Measurements from ENCODE around the gene ITGAD. TPM values are rescaled to one million over a fixed set of nuclear protein-coding genes. Genes with fewer than 3 reads are reported as not detected.

ITGAD gene
- total RNA-seq, 1 experiment from 2014 or later, result not detected

DNA sequence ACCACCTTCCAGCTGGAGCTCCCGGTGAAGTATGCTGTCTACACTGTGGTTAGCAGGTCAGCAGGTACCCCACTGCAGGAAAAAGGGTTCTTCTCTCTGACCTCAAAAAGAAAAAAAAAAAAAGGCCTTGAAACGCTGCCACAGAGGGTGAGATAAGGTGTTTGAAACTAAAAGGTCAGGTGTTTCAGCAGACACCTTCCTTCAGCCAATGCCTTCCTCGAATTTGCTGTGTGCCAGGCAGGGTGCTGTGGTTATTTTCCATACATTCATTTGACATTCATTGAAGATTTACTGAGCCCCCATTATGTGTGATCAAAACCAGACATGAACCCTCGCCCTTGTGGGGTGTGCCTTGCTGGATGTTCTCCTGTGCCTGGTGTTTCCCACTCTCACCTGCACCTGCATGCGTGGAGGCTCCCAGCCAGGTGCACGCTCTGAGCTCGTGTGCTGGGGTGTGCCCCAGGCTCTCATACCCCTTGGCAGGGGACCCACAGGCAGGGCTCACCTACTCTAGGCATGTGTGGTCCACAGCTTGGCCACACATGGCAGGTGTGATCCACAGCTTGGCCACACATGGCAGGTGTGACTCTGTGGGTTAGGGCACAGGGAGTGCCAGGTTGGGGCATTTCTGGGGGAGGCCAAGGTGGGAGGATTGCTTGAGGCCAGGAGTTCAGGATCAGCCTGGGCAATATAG lies 15.8 kb upstream of the ITGAD start:
- DNase-seq (ENCODE audit: low spot score) (no peak), ATAC-seq (no peak)
- H3K27ac Mint-ChIP-seq, result no peak overlapping the region
- peaks cover 6% of the 10 kb centered on the region for H3K4me1 Mint-ChIP-seq
- peaks cover 14% of the 10 kb centered on the region for H3K9me3 Mint-ChIP-seq
- TF ChIP-seq CREM (CRISPR knock-in tag; IDR thresholded peaks at IDR 0.05) (no peak), ZNF232 (CRISPR knock-in tag; IDR thresholded peaks at IDR 0.05) (no peak), MYBL2 (CRISPR knock-in tag; IDR thresholded peaks at IDR 0.05) (no peak), ZNF121 (CRISPR knock-in tag; IDR thresholded peaks at IDR 0.05) (no peak), HMGA2 (CRISPR knock-in tag; IDR thresholded peaks at IDR 0.05) (no peak), HMGXB4 (CRISPR knock-in tag; IDR thresholded peaks at IDR 0.05) (no peak), PREB (CRISPR knock-in tag; IDR thresholded peaks at IDR 0.05; ENCODE audit: borderline replicate concordance) (no peak), RORB (CRISPR knock-in tag; IDR thresholded peaks at IDR 0.05) (no peak), JUN (CRISPR knock-in tag; IDR thresholded peaks at IDR 0.05) (no peak), ATF1 (CRISPR knock-in tag; IDR thresholded peaks at IDR 0.05) (no peak), GRHL2 (CRISPR knock-in tag; IDR thresholded peaks at IDR 0.05; ENCODE audit: insufficient replicate concordance, severe bottlenecking) (no peak), ZNF138 (CRISPR knock-in tag; conservative IDR thresholded peaks at IDR 0.05) (no peak)
- TF ChIP-seq, protein P1, sequence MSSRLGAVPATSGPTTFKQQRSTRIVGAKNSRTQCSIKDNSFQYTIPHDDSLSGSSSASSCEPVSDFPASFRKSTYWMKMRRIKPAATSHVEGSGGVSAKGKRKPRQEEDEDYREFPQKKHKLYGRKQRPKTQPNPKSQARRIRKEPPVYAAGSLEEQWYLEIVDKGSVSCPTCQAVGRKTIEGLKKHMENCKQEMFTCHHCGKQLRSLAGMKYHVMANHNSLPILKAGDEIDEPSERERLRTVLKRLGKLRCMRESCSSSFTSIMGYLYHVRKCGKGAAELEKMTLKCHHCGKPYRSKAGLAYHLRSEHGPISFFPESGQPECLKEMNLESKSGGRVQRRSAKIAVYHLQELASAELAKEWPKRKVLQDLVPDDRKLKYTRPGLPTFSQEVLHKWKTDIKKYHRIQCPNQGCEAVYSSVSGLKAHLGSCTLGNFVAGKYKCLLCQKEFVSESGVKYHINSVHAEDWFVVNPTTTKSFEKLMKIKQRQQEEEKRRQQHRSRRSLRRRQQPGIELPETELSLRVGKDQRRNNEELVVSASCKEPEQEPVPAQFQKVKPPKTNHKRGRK (CRISPR knock-in tag; IDR thresholded peaks at IDR 0.05; ENCODE audit: borderline replicate concordance), result no peak
- TF ChIP-seq, protein P2, sequence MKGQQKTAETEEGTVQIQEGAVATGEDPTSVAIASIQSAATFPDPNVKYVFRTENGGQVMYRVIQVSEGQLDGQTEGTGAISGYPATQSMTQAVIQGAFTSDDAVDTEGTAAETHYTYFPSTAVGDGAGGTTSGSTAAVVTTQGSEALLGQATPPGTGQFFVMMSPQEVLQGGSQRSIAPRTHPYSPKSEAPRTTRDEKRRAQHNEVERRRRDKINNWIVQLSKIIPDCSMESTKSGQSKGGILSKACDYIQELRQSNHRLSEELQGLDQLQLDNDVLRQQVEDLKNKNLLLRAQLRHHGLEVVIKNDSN (CRISPR knock-in tag; IDR thresholded peaks at IDR 0.05), result no peak
- TF ChIP-seq, protein P3, sequence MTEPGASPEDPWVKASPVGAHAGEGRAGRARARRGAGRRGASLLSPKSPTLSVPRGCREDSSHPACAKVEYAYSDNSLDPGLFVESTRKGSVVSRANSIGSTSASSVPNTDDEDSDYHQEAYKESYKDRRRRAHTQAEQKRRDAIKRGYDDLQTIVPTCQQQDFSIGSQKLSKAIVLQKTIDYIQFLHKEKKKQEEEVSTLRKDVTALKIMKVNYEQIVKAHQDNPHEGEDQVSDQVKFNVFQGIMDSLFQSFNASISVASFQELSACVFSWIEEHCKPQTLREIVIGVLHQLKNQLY (CRISPR knock-in tag; IDR thresholded peaks at IDR 0.05), result no peak
- TF ChIP-seq, protein P4, sequence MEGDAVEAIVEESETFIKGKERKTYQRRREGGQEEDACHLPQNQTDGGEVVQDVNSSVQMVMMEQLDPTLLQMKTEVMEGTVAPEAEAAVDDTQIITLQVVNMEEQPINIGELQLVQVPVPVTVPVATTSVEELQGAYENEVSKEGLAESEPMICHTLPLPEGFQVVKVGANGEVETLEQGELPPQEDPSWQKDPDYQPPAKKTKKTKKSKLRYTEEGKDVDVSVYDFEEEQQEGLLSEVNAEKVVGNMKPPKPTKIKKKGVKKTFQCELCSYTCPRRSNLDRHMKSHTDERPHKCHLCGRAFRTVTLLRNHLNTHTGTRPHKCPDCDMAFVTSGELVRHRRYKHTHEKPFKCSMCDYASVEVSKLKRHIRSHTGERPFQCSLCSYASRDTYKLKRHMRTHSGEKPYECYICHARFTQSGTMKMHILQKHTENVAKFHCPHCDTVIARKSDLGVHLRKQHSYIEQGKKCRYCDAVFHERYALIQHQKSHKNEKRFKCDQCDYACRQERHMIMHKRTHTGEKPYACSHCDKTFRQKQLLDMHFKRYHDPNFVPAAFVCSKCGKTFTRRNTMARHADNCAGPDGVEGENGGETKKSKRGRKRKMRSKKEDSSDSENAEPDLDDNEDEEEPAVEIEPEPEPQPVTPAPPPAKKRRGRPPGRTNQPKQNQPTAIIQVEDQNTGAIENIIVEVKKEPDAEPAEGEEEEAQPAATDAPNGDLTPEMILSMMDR (IDR thresholded peaks at IDR 0.05), result no peak
- H3K4me3 Mint-ChIP-seq, result no peak overlapping the region
- peaks cover 14% of the 10 kb centered on the region for H3K27me3 Mint-ChIP-seq (ENCODE audit: low read depth)
- H3K36me3 Mint-ChIP-seq, result no peaks in the 10 kb centered on the region
- POLR2A ChIA-PET, result no interaction called here
- CTCF ChIA-PET, result interaction anchor here (0.6 to 2.0 kb wide), 3 partner anchors 8 to 120 kb away, joined by 3 to 6 read pairs (median 4); no protein-coding TSS in a partner anchor

DNA sequence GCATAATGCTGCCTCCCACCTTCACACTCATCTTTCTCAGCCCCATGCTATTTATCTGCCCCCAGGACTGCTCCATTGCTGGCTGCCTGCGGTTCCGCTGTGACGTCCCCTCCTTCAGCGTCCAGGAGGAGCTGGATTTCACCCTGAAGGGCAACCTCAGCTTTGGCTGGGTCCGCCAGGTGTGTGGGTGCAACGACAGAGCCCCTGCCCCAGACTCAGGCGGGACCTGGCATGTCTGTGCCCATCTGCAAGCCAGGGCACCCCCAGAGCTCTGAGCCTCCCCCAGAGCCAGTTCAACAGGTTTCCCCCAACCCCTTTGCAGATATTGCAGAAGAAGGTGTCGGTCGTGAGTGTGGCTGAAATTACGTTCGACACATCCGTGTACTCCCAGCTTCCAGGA lies 12.9 kb upstream of the ITGAD start:
- Mint-ChIP-seq H3K4me3 (no peak overlapping the region), H3K4me1 (peaks cover 8% of the 10 kb centered on the region), H3K27ac (no peak overlapping the region), H3K9me3 (peaks cover 7% of the 10 kb centered on the region), H3K27me3 (ENCODE audit: low read depth) (peaks cover 6% of the 10 kb centered on the region), H3K36me3 (no peaks in the 10 kb centered on the region)
- CTCF ChIA-PET, result no interaction called here
- ATAC-seq (no peak), DNase-seq (ENCODE audit: low spot score) (no peak)
- POLR2A ChIA-PET, result no interaction called here
- TF ChIP-seq MAX (CRISPR knock-in tag; IDR thresholded peaks at IDR 0.05) (no peak), FOXP4 (CRISPR knock-in tag; IDR thresholded peaks at IDR 0.05) (no peak), TEAD1 (CRISPR knock-in tag; IDR thresholded peaks at IDR 0.05) (no peak), JAZF1 (CRISPR knock-in tag; IDR thresholded peaks at IDR 0.05) (no peak), ELF4 (CRISPR knock-in tag; IDR thresholded peaks at IDR 0.05; ENCODE audit: low read depth) (no peak), HMGXB4 (CRISPR knock-in tag; IDR thresholded peaks at IDR 0.05) (no peak)
